HG03045 (cell line): ENCODE data around the gene C1orf87.

ENCODE experiments used
- ATAC-seq: cut with Tn5 transposase; IDR thresholded peaks from one replicate; pipeline ENCODE4 v1.9.1; 2021; ENCODE audit warnings: mild to moderate bottlenecking, moderate library complexity; ENCODE audit not compliant: unreplicated experiment

Gene C1orf87

GRCh38 chr1:59949648-59950047, 123.9 kb downstream of the C1orf87 start:
- no peak for ATAC-seq

- ATAC-seq: no peak
Measured at GRCh38 chr1:59948990-59949389, 124.6 kb downstream of the C1orf87 start.

GRCh38 chr1:59947047-59947938, 126.3 kb downstream of the C1orf87 start:
- ATAC-seq: peak; percentile 89

GRCh38 chr1:59945790-59946189, 127.8 kb downstream of the C1orf87 start:
- ATAC-seq: no peak
